GM03348 (cell line): ENCODE results near the gene GAL3ST3.
"Not testable (repeated sequence)": the region's sequence is repeated elsewhere in the genome, so short reads cannot be mapped to it uniquely, and the experiment has no call there.

Experiments used
- DNase-seq: peaks from one replicate; pipeline ENCODE4 v3.0.0; 2012; ENCODE audit warnings: low spot score

The GAL3ST3 gene

DNA sequence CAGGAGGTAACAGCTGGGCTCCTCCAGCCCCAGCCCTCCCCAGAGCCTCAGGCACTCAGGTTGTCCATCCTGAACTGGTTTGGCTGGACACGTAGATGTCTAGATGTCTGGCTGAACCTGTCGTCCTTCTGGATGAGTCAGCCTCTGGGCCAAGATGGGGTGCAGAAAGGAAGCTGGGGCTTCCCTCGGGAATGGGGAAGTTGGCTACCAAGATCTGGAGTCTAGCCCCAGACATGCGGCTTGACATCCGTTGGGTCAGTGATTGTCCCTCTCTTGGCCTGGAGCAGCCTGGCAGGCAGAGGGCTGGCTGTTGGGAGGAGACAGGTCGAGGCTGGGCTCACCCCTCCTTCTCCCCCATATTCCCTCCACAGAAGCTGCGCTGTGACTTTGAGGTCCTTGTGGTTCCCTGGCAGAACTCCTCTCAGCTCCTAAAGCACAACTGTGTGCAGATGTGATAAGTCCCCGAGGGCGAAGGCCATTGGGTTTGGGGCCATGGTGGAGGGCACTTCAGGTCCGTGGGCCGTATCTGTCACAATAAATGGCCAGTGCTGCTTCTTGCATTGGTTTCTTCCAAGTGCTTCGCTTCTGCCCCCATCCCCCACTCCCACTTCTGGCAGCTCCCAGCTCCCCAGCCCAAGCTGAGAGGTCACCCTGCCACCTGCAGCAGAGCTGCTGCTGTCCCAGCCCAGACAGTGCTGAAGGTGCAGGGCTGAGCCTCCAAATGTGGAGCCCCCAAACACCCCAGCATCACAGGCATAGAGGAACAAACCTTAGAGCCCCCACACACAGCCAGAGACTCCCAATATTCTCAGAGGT lies 35.8 kb downstream of the GAL3ST3 start:
- DNase-seq, result no peak

DNA sequence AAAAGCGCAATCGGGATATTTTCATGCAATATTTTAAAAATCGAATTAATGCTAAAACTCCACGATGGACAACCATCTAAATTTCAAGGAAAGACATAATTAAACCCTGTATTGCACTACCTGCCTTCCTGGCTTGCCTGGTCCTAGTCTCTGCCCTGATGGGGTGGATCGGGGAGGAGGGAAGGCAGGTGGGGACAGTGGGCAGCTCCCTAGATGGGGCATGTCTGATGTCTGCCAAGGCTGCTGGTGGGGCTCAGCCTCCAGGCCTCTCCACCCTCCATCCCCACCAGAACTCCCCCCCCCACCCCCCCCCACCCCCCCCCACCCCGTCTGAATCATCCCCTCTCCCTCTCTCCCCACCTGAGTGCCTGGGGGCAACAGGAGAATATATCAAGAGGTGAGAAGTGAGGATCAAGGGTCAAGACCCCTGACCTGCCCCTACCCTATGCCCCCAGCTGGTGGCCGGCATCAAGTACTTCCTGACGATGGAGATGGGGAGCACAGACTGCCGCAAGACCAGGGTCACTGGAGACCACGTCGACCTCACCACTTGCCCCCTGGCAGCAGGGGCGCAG lies 36.5 kb downstream of the GAL3ST3 start:
- no peak for DNase-seq

DNA sequence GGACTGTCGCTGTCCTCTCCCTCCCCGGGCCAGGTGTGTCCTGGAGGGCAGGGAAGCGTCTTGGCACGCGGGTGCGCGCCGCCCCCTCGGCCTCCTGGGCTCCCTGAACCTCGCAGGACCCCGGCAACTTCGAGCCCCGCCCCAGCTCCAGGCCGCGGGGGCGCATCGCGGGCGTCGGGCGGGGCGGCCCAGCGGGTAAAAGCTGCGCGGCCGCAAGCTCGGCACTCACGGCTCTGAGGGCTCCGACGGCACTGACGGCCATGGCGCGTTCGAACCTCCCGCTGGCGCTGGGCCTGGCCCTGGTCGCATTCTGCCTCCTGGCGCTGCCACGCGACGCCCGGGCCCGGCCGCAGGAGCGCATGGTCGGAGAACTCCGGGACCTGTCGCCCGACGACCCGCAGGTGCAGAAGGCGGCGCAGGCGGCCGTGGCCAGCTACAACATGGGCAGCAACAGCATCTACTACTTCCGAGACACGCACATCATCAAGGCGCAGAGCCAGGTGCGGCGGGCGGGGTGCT lies 37.1 kb downstream of the GAL3ST3 start, which contains the start of gene CST6:
Gene CST6 (plus strand): TSS at position 224 of the 519 bp plus-strand sequence. CDS start 37 bp downstream, at position 261.
- DNase-seq, result no peak

DNA sequence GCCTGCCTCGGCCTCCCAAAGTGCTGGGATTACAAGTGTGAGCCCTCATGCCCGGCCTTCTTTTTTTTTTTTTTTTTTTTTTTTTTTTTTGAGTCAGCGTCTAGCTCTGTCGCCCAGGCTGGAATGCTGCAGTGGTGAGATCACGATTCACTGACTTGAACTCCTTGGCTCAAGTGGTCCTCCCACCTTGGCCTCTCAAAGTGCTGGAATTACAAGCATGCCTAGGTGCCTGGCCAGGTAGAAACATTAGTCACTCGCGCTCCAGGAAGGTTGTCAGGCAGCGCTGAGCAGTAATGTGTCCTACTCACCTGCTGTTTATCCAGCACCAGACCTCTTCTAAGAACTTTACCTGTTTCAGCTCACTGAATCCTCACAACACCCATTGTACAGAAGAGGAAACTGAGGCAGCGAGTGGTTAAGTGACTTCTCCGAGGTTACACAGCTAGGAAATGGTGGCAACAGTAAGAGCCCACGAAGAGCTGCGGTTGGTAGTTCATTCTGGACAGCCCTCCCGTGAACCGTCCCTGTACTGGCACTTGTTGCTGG lies 37.6 kb downstream of the GAL3ST3 start:
- DNase-seq, result peak; percentile 46

GRCh38 chr11:66010036-66010435 lies 38.9 kb downstream of the GAL3ST3 start:
- DNase-seq, result not testable (repeated sequence)

DNA sequence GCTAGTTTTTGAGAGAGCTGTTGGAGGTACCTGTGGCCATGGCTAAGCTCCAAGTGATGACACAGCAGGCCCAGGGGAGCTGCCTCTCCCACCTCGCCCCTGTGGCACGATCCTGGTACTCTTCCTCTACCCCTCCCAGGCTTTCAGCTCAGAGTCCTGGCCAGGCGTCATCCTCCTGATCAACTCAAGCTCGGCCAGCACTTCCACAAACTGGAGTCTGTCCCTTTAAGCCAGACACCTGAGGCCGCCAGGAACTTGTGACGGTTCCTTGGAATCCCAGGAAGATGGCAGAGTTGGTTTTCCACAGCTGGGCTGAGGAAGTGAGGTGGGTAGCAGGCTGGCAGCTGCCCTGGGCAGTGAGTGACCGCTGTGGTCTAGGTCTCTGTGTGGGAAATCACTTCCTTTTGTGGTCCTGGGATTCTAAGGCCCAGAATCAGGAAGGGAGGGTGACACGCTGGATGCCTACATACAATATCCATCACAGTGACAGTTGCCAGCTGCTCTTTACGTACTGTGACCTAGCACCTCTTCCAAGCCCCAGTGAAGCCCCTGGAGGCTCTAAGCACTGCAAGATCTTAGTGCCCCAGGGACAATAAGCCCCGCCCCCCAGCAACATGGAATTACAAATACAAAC lies 40.4 kb downstream of the GAL3ST3 start:
- DNase-seq, result no peak

GRCh38 chr11:66008095-66008467 lies 40.9 kb downstream of the GAL3ST3 start:
- DNase-seq, result no peak

- DNase-seq, result no peak
Measured at GRCh38 chr11:66007201-66007634, 41.7 kb downstream of the GAL3ST3 start.

DNA sequence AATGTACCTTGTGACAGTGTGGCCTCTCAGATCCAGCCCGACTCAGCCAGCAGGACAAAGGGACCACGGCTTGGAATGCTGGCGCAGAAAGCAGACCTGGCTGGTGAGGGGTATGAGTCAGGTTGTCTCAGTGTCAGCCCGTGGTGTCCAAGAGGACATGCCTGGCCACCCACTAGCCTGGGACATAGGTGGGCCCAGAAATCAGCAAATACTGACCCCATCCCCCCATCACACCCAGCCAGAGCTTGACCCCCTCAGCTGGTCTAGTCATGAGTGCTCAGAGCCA lies 42.1 kb downstream of the GAL3ST3 start:
- no peak for DNase-seq

- DNase-seq, result no peak
Measured at GRCh38 chr11:66006134-66006890, 42.6 kb downstream of the GAL3ST3 start.

- no peak for DNase-seq
Measured at GRCh38 chr11:66004186-66004585, 44.8 kb downstream of the GAL3ST3 start.

DNA sequence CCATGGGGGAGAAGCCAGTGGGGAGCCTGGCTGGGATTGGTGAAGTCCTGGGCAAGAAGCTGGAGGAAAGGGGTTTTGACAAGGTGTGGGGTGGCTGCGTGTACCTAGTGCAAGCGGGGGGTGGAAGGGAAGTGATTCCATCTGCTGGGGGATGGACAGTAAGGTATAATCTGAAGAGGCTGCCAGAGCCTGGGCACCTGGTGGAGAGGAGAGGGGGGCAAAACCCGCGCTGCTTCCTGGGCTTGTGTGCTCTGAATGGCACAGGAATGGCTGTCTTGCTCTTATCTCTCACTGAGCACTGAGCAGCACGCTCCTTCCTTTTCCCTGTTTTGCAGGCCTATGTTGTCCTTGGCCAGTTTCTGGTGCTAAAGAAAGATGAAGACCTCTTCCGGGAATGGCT lies 45.7 kb downstream of the GAL3ST3 start:
- no peak for DNase-seq

- peak; percentile 90 for DNase-seq
Measured at GRCh38 chr11:66002648-66003225, 46.2 kb downstream of the GAL3ST3 start.

- peak; percentile 95 for DNase-seq
Measured at GRCh38 chr11:66001942-66002647, 46.9 kb downstream of the GAL3ST3 start, which contains the start of the genes BANF1 and EIF1AD. Gene BANF1, plus strand, starts transcription at chr11:66002503. Its CDS starts 748 bp downstream, at chr11:66003251. Gene EIF1AD, minus strand, starts transcription at chr11:66002157. Its CDS starts 1,768 bp downstream, at chr11:66000389.

DNA sequence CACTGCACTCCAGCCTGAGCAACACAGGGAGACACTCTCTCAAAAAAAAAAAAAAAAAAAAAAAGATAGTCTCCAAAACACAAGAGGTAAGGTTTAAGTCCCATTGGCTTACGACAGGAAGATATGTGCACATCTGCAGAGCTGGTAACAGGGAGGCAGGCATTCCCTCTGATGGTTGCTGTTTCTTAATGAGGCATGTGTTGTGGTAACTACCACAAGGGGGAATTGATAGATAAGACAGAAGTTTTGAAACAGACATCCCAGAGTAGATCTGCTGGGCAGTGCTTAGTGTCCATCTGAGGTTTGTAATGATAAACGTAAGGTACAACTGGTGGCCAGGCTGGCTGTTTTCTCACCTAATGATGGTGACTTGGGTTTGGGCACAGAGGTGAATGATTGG lies 51.7 kb downstream of the GAL3ST3 start:
- DNase-seq, result no peak

DNA sequence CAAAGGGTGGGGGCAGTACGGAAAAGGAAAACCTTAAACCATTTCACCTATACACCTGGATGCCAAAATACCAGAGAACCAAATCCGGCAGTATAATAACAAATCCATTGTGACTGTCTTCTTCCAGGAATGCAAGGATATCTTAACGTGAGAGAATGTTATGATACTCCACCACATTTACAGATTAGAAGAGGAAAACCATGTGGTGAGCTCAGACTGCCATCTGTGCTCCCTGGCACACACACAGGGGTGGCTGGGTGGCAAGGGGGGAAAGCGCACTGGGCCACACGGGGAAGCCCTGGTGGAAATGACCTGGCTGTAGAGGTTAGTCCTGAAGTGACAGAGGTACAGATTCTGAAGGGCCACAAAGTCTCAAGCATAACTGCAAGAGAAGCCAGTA lies 56.9 kb downstream of the GAL3ST3 start:
- no peak for DNase-seq
